PFSK-1 (cell line): ENCODE results near the gene FAM180A.

ENCODE experiments used
- FOXP2 ChIP-seq: optimal IDR thresholded peaks from 2 replicates; pipeline ENCODE3; 2011; ENCODE audit warnings: borderline replicate concordance, control low read depth, inconsistent platforms; ENCODE audit not compliant: insufficient read depth; ENCODE audit errors: extremely low read length, extremely low read depth
- POLR2AphosphoS5 ChIP-seq: IDR thresholded peaks from 2 replicates; pipeline ENCODE4 v1.6.1; 2012; ENCODE audit warnings: low read depth, mild to moderate bottlenecking, control low read depth, low read length, moderate library complexity
- TAF1 ChIP-seq: IDR thresholded peaks from 2 replicates; pipeline ENCODE4 v1.6.1; 2012; ENCODE audit warnings: low read length, control low read depth, borderline replicate concordance; ENCODE audit not compliant: insufficient read depth
- TF ChIP-seq, protein P1 (sequence below), 2 experiments: IDR thresholded peaks; 2 replicates each; pipeline versions ENCODE4 v1.6.1 to v1.8.0; 2011 to 2012; ENCODE audit warnings: low read depth in 2 of 2, low read length in 2 of 2, control low read depth in 1 of 2, inconsistent platforms in 1 of 2, mild to moderate bottlenecking in 1 of 2, moderate library complexity in 1 of 2; ENCODE audit not compliant: insufficient read depth in 1 of 2

DNA sequence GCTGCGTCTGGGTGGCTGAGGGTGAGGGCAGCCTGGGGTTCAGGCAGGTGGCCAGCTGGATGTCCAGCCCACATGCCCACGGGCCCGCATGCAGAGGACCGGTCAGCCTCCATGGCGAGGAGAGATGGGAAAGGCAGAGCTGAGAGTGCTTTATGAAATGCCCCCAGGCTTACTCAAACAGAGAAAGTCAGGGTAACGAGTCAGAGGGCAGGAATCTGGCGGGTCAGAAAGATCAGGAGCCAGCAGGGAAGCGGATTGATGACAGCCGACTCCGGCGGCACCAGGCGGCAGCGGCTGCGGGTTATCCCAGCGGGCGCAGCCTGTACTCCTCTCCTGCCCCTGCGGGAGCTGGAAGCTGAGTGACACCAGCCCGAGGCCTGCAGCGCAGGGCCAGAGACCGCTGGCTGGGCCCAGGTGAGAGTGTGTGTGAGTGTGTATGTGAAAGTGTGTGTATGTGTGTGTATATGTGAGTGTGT is 34.0 kb downstream of the FAM180A start:
- no peak for TF ChIP-seq POLR2AphosphoS5
- TF ChIP-seq, protein P1, sequence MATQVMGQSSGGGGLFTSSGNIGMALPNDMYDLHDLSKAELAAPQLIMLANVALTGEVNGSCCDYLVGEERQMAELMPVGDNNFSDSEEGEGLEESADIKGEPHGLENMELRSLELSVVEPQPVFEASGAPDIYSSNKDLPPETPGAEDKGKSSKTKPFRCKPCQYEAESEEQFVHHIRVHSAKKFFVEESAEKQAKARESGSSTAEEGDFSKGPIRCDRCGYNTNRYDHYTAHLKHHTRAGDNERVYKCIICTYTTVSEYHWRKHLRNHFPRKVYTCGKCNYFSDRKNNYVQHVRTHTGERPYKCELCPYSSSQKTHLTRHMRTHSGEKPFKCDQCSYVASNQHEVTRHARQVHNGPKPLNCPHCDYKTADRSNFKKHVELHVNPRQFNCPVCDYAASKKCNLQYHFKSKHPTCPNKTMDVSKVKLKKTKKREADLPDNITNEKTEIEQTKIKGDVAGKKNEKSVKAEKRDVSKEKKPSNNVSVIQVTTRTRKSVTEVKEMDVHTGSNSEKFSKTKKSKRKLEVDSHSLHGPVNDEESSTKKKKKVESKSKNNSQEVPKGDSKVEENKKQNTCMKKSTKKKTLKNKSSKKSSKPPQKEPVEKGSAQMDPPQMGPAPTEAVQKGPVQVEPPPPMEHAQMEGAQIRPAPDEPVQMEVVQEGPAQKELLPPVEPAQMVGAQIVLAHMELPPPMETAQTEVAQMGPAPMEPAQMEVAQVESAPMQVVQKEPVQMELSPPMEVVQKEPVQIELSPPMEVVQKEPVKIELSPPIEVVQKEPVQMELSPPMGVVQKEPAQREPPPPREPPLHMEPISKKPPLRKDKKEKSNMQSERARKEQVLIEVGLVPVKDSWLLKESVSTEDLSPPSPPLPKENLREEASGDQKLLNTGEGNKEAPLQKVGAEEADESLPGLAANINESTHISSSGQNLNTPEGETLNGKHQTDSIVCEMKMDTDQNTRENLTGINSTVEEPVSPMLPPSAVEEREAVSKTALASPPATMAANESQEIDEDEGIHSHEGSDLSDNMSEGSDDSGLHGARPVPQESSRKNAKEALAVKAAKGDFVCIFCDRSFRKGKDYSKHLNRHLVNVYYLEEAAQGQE (IDR thresholded peaks at IDR 0.05; ENCODE audit: insufficient read depth in 1 of 2, low read depth in 2 of 2, low read length in 2 of 2), result no peak
- TF ChIP-seq FOXP2, result no peak
- no peak for TF ChIP-seq TAF1
